Measurements from ENCODE around the gene INHBB.
"Not testable (repeated sequence)": the region's sequence is repeated elsewhere in the genome, so short reads cannot be mapped to it uniquely, and the experiment has no call there.

The INHBB gene

DNA sequence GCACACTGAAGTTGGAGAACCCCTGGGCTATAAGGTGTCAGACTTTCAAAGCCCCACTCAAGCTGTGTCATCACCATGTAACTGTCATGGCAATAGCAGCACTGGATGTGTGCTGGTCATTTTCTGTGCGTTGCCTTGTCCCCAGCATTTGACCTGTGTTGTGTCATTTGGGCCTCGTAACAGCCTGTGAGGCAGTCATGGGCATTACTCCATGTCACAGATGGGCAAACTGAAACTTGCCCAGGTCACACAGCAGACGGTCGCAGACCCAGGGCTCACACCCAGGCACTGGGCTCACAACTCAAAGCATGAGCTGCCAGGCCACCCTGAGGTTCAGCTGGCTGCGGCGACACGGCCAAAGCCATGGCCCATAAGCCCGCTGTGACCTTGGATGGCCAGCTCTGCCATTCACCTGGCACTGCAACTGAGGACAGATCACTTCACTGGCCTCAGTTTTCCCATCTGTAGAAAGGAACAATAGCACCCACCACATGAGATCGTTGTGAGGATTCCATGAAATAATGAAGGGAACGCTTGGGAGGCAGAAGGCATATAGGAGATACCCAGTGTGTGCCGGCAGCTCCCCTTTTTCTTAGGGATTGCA lies 36.7 kb downstream of the INHBB start:
- no peak for DNase-seq

DNA sequence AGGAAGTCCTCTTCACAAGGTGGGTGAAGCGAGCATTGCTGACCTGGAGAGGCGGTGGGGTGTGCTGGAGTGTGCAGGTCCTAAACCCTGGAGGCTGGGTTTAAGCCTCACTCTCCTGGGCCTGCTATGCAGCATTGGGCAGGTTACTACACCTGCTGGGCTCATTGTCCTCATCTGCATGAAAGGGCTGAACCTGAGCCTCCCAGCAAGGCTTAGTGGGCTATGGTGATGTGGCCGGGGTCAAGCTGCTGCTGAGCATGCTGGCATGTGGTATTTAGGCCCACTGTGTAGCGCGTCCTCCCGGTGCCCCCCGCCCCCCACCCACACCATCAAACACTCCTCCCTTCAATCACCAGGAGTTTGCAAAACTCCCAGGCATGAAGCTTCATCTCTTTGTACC lies 37.3 kb downstream of the INHBB start:
- DNase-seq = no peak

DNA sequence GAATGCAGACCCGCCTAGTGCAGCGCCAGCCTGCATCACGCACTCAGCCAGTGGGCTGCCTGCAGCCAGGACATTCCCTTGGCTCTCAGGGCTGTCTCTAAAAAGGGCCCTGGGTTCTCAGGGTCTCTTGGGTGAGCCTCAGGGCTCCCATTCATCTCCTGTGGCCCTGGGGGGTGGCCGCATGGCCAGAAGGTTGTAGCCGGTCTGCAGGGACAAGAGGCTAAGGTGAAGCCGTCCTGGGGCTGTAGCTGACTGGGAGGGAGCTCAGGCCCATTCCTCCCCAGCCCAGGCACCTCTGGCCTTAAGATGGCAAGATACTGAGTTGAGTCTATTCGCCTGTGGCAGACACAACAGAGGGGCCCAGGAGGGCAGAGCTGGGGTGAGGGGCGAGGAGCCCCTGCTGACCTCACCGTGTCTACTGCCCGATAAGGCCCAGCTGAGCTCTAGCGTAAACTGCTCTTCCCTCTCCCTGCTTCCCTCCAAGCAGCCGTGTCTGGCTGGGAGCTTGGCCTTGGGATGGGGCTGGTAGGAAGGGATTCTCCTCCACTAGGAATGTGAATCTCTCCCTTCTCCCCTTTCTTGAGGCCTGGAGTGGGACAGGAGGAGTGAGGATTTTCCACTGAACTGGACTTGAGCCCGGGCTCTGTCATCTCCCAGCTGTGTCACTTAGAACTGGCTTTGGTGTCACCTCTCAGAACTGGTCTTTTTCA lies 37.9 kb downstream of the INHBB start:
- DNase-seq = no peak

GRCh38 chr2:120384486-120385354 lies 38.8 kb downstream of the INHBB start:
- DNase-seq = no peak

DNA sequence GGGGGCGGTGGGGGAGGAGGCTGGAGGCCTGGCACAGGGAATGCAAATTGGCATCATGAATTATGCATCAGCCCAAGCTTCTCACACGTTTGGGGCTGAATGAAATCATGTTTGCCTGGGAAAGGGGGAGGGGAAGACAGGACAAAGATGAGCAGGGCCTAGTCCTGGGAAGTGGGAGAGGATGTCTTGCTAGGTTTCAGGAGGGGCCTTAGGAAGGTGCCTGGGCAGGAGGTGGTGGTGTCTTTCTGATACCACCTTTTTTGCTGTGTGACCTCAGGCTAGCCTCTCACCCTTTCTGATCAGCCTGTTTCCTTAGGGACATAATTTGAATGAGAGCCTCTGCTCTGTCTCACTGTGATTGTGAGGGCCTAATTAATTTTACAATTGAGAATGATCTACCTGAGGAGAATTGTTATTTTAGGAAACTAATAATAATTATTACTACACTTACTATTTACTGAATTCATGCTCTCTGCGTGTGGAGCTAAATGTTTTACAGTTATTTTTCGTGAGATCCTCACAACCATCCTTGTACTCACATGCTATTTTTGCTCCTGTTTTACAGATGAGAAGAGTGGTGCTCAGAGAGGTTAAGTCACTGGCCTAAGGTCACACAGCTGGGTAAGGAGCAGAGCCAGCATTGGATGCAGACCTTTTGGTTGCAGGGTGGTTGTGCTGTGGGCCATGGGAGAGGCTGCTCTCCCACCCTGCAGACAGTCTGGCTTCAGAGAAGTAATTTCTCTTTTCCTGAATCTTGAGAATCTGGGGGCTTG lies 39.6 kb downstream of the INHBB start:
- DNase-seq = no peak

GRCh38 chr2:120388222-120389035 lies 42.5 kb downstream of the INHBB start:
- no peak for DNase-seq

DNA sequence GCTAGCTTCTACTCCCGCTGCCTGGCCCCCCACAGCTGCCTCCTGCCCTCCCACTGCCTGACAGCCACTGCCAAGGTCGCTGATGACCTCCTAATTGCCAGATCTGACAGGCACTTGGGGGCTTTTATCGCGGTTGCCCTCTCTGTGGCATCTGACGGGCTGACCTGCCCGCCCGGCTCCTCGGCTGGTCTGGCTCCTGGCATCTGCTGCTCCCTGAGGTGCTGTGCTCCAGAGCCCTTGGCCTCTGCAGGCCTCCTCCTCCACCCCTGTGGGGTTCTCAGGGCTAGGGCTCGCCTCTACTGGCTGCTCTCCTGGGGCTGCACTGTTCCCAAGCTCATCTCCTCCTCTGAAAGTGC lies 43.1 kb downstream of the INHBB start:
- no peak for DNase-seq

GRCh38 chr2:120390381-120391055 lies 44.6 kb downstream of the INHBB start:
- DNase-seq = no peak

GRCh38 chr2:120391382-120391781 lies 45.4 kb downstream of the INHBB start:
- not testable (repeated sequence) for DNase-seq

DNA sequence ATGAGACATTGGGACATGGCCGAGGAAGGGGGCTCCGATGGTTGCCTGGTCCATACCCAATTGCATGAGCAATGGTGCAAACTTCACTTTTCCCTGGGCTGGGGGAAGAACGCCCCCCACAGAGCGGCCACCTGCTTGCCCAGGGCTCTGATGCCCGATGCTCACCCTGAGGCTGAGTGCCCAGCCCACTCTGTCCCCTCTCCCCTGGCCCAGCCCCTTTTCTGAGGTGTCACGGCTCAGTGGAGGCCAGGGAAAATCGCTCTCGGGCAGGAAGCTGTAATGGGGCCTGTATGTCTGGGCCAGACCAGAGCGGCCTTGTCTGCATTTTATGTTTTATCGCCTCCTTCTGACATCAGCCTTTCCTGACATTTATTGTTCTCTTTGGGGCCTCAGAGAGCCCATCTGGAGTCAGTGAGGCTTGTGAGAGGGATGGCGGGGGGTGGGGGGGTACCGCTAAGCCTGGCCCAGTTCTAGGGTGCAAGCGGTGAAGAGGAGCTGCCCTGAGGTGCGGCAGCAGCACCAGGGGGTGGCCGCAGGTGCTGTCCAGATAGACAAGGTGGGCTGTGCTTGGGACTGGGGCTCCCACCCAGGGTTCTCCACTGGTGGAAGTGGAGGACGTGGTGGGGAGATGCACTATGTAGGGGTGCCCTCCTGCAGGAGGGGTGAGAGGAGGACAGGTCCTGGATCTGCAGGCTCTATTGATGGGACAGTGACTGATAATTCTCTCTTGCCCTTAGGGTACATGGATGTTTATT lies 46.2 kb downstream of the INHBB start:
- DNase-seq = no peak

- DNase-seq = no peak
Observed at GRCh38 chr2:120392923-120393322, 47.0 kb downstream of the INHBB start.

- DNase-seq = no peak
Observed at GRCh38 chr2:120393456-120393855, 47.5 kb downstream of the INHBB start.

DNA sequence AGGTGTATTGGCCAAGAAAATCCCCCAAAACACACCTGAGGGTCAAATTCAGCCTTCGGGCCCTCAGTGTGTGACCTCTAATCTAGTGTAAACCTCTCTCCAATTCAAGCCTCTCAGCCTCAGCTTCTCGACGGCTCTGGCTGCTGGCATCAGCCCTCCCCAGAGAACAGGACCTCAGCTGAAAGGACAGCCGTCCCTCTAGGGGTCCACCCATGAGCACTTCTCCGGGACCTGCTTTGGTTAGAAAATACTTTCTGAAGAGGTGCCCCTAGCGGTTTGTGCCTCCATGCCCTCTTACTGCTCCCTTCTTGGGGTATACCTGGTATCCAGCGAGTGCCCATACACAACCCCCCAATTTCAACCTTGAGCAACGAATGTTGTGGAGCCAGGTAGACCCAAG lies 48.8 kb downstream of the INHBB start:
- no peak for DNase-seq

DNA sequence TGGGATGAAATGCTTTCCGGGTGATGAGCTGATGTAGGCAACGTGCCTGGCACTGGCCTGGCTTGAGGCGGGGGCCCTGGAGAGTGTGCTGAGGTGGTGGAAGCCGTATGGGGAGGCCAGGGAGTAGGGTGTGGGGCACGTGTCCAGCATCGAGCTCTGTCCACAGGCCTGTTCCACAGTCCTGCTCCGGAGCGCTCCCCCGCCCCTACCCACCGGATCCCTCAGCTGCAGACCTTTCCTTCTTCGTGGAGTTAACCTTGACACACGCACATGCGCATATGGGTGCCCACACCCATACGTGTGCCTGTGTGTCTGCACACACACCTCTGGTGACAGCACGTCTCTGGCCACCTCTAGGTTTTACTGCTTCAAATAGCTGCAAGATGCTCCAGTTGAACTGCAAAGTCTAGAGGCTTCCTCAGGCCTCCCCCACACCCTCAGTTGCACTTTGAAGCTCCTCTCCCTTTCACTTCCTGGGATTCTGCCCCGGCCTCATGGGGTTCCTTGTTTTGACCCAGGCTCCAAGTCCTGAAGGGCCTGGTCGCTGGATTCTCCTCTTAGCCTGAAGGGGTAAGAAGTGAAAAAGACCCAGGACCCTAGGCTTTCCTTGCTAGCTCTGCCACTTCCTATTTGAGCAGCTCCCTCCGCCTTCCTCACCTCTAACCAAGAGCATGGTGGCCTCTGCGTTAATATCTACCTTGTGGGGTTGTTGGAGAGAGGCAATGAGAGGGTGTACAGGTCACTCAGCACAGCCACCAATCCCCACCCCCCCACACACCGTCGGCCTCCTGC lies 49.5 kb downstream of the INHBB start:
- no peak for DNase-seq

GRCh38 chr2:120396013-120396860 lies 50.3 kb downstream of the INHBB start:
- no peak for DNase-seq

DNA sequence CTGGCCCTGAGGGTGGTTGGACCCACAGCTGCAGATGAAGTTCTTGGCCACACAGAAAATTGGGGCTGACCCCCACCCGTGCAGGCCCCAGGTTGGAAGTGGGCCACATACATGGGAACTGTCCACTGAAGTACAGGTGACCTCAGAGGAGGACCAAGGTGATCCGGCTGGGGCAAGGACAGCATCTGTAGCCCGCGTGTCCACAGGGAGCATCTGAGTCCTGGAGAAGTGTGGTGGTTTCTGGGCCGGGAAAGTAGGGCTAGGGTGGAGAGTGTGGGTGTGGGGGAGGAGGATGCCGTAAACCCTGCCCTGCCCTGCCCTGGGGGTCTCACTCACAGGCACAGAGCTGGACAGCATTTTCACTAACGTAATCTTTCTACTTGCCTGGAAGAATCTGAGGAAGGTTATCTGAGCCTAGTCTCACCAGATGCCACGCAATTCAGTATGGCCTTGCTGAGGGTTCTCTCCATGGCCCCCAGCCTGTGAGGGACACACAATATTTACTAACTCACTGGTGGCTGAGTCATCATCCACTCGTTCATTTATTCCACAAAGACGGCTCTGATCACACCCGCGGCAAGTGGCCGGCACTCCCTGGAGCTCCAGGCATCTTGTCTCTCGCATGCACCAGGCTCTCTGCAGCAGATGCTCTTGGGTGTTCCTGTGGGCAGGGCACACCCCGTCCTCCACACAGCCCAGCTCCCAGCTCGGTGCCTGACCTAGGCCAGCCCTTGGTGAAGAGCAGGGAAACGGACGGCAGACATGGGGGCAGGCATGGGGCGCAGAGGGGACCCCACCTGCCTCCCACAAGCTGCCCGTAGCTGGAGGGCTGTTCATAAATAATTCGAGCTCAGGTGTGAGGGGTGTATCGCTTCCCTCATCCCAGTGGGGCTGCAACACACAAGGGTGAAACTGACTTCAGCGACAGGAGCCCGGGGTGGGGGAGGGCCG lies 51.2 kb downstream of the INHBB start:
- no peak for DNase-seq

- no peak for DNase-seq
Observed at GRCh38 chr2:120398051-120398995, 52.4 kb downstream of the INHBB start.
